A673 (cell line): ENCODE results near the gene RABGAP1L. TPM values are rescaled to one million over a fixed set of nuclear protein-coding genes. Genes with fewer than 3 reads are reported as not detected.

Experiments
- BruUV-seq: library from RNA; stranded (reverse); fragments of 400-500 nt; replicated peaks from 2 replicates; lab custom pipeline; 2021; lab: Mats Ljungman, UMichigan
- CTCF ChIA-PET: fragments of 300-600 bp; sonication (Branson Sonifier 250); formaldehyde crosslinking; loops from one replicate; lab custom pipeline; 2022; ENCODE audit warnings: antibody characterized with exemption; lab: Charles Lee
- POLR2A ChIA-PET: fragments of 300-600 bp; sonication (Branson Sonifier 250); formaldehyde crosslinking; loops from one replicate; lab custom pipeline; 2022; ENCODE audit warnings: antibody characterized with exemption; ENCODE audit not compliant: low non-redundant PET; lab: Charles Lee
- DNase-seq: peaks from one replicate; pipeline ENCODE4 v3.0.0-alpha.2; 2015; ENCODE audit warnings: low spot score
- H3K27ac ChIP-seq: fragments of 200-600 bp; sonication (generic); 2 replicates; pipeline ENCODE4 v1.5.1; 2016; ENCODE audit warnings: mixed run types, low read depth, mild to moderate bottlenecking, mixed read lengths, antibody characterized with exemption, low read length; ENCODE audit not compliant: poor library complexity, severe bottlenecking
- H3K27me3 ChIP-seq: fragments of 200-600 bp; sonication (generic); replicated peaks from 2 replicates; pipeline ENCODE4 v1.6.1; 2017; ENCODE audit warnings: mixed run types, low read depth, mild to moderate bottlenecking, mixed read lengths, antibody characterized with exemption, low read length; ENCODE audit not compliant: insufficient read depth, poor library complexity
- H3K36me3 ChIP-seq: fragments of 200-600 bp; sonication (generic); 2 replicates; pipeline ENCODE4 v1.6.1; 2016; ENCODE audit warnings: mixed run types, mild to moderate bottlenecking, mixed read lengths, antibody characterized with exemption, low read length; ENCODE audit not compliant: insufficient read depth, poor library complexity, severe bottlenecking
- H3K4me1 ChIP-seq: fragments of 200-600 bp; sonication (generic); 2 replicates; pipeline ENCODE4 v1.6.1; 2017; ENCODE audit warnings: mixed run types, mild to moderate bottlenecking, mixed read lengths, antibody characterized with exemption, low read length; ENCODE audit not compliant: insufficient read depth, poor library complexity, severe bottlenecking
- H3K4me3 ChIP-seq: fragments of 200-600 bp; sonication (generic); 2 replicates; pipeline ENCODE4 v1.5.1; 2016; ENCODE audit warnings: low read depth, mixed run types, mild to moderate bottlenecking, mixed read lengths, low read length; ENCODE audit not compliant: poor library complexity, severe bottlenecking
- H3K9me3 ChIP-seq: fragments of 200-600 bp; sonication (generic); 2 replicates; pipeline ENCODE4 v1.6.1; 2016; ENCODE audit warnings: mixed run types, low read depth, mild to moderate bottlenecking, mixed read lengths, antibody characterized with exemption, low read length; ENCODE audit not compliant: poor library complexity, severe bottlenecking
- EZH2 ChIP-seq: fragments of 200-600 bp; sonication (generic); IDR thresholded peaks from 2 replicates; pipeline ENCODE4 v1.6.1; 2017; ENCODE audit warnings: borderline replicate concordance, low read depth, mild to moderate bottlenecking, mixed read lengths, antibody characterized with exemption, low read length; ENCODE audit not compliant: poor library complexity, severe bottlenecking
- intact Hi-C: fragments of 100-400 bp; cut with micrococcal nuclease; formaldehyde crosslinking; loops from one replicate; pipeline ENCODE4 v1.10.0; 2022; ENCODE audit not compliant: unreplicated experiment
- total RNA-seq: library from RNA; stranded (reverse); gene quantifications from 2 replicates; pipeline ENCODE4 v1.2.3, GENCODE V29; 2021
- TF ChIP-seq, protein P1 (sequence below): fragments of 300-800, 200-600 bp; sonication (generic); conservative IDR thresholded peaks from 2 replicates; pipeline ENCODE4 v1.5.1; 2017; ENCODE audit warnings: low read depth, mild to moderate bottlenecking, antibody characterized with exemption, low read length, moderate library complexity, mixed read lengths

RABGAP1L gene
- total RNA-seq, 1 experiment from 2014 or later = 19.3 TPM

- Histone ChIP-seq H3K27me3 (no peaks in the 10 kb centered on the region), H3K36me3 (no peaks in the 10 kb centered on the region), H3K27ac (no peak overlapping the region), H3K4me3 (no peak overlapping the region), H3K4me1 (peaks cover 20% of the 10 kb centered on the region), H3K9me3 (no peaks in the 10 kb centered on the region)
- BruUV-seq = no TSS peak
- intact Hi-C loops = no loop called here
- ChIA-PET CTCF (no interaction called here), POLR2A (no interaction called here)
- TF ChIP-seq, protein P1, sequence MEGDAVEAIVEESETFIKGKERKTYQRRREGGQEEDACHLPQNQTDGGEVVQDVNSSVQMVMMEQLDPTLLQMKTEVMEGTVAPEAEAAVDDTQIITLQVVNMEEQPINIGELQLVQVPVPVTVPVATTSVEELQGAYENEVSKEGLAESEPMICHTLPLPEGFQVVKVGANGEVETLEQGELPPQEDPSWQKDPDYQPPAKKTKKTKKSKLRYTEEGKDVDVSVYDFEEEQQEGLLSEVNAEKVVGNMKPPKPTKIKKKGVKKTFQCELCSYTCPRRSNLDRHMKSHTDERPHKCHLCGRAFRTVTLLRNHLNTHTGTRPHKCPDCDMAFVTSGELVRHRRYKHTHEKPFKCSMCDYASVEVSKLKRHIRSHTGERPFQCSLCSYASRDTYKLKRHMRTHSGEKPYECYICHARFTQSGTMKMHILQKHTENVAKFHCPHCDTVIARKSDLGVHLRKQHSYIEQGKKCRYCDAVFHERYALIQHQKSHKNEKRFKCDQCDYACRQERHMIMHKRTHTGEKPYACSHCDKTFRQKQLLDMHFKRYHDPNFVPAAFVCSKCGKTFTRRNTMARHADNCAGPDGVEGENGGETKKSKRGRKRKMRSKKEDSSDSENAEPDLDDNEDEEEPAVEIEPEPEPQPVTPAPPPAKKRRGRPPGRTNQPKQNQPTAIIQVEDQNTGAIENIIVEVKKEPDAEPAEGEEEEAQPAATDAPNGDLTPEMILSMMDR = no peak
- no peak for TF ChIP-seq EZH2
- DNase-seq = no peak
Measured at GRCh38 chr1:174682419-174683008, 523.2 kb downstream of the RABGAP1L start.

DNA sequence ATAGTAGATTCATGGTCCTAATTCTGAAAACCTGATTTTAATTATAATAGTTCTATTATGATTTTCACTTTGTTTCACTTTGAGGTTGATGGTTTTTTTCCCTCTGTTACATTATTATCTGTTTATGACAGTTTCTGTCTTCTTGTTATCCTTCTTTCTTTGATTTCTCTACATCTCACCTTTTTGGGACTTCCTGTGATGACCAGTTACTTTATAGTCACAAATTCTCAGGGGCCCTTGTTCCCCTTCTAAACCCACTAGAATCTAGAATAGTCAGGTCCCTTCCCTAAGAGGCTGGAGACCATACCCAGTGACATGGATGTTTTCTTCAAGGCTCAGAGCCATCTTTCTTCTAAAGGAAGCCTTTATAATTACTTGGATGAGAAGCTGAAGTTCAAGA, 526.9 kb downstream of the RABGAP1L start:
- Histone ChIP-seq H3K27me3 (no peaks in the 10 kb centered on the region), H3K4me1 (no peaks in the 10 kb centered on the region), H3K9me3 (no peaks in the 10 kb centered on the region), H3K27ac (no peak overlapping the region), H3K36me3 (no peaks in the 10 kb centered on the region), H3K4me3 (no peak overlapping the region)
- no TSS peak for BruUV-seq
- TF ChIP-seq, protein P1 = no peak
- no peak for TF ChIP-seq EZH2
- POLR2A ChIA-PET = no interaction called here
- no peak for DNase-seq
- CTCF ChIA-PET = no interaction called here
- intact Hi-C loops = no loop called here

GRCh38 chr1:174689524-174689923, 530.2 kb downstream of the RABGAP1L start:
- no peak overlapping the region for H3K4me3 ChIP-seq
- no peaks in the 10 kb centered on the region for H3K27me3 ChIP-seq
- H3K9me3 ChIP-seq = no peaks in the 10 kb centered on the region
- H3K36me3 ChIP-seq = no peaks in the 10 kb centered on the region
- no TSS peak for BruUV-seq
- CTCF ChIA-PET = no interaction called here
- POLR2A ChIA-PET = no interaction called here
- intact Hi-C loops = no loop called here
- H3K27ac ChIP-seq = no peak overlapping the region
- TF ChIP-seq, protein P1 = no peak
- no peak for TF ChIP-seq EZH2
- no peaks in the 10 kb centered on the region for H3K4me1 ChIP-seq
- DNase-seq = no peak
